Stimulated activated CD8-positive, alpha-beta memory T cell treated with anti-CD3 and anti-CD28 coated beads, Interleukin-4, amount 100 ng/mL, for 48 hours (primary cell): ENCODE measurements around the gene BCL2L12.

Experiments
- DNase-seq: peaks from one replicate; pipeline ENCODE4 v3.0.0-alpha.2; 2020

BCL2L12 gene

DNA sequence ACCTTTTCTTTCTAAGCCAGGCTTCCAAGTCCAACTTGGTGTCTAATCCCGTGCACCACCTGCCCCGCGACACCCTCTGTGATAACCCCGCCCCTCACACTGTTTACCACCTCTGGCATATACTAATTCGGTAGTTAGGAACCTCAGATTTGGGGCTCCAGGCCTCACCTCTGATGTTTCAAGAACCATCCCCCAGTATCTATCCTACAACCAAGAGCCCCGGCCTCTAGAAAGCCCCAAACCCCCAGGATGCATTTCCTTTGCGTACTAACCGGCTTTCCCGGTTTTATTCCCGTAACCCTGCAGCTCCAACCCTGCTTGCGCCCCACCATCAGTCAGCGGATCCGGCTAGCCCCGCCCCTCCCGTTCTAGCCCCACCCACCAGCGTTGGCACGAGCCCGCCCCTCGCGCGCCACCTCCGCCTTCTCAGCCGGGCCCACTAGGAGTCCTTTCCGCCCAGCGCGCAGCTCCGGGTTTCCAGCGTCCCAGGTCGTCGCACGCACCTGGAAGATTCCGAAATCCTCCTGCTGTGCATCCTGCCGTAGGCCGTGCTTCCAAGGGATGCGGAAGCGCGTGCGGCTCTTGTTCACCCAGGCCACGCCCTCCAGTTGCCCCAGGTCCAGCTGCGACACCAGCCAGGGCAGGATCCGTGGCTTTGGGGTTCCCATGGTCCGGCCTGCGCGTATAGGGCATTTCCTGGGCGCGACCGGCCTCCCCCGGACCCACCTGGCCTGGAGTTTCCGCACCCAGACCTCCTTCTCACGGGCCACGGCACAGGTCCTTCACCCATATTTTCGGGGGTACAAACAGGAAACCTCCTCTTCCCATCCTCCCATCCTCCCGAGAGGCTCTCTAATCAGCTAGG, 1.3 kb upstream of the BCL2L12 start:
- DNase-seq = peak; percentile 97

DNA sequence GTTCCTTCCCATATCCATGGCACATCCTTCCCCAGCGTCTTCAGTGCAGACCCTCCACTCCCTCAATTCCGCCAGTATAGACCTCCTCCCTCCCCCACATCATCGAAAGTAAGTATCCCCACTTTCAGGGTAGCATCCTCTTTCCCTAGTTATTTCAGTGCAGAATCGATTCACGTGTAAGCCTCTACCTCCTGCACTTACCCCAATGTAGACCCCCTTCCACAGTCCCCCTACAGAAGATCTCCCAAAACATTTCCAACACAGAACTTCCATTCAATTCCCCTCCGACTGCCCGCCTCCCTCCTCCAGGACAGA, 740 bp upstream of the BCL2L12 start:
- no peak for DNase-seq

- DNase-seq = no peak
These were observed 349 bp downstream of the BCL2L12 start for GRCh38 chr19:49666120-49666444.

- no peak for DNase-seq
These were observed 1.7 kb downstream of the BCL2L12 start for GRCh38 chr19:49667473-49667872.

GRCh38 chr19:49669516-49669915, 3.8 kb downstream of the BCL2L12 start:
- no peak for DNase-seq

- peak; percentile 87 for DNase-seq
These were observed 6.6 kb downstream of the BCL2L12 start for GRCh38 chr19:49672131-49672919.

GRCh38 chr19:49676136-49676783, 10.5 kb downstream of the BCL2L12 start:
- no peak for DNase-seq

DNA sequence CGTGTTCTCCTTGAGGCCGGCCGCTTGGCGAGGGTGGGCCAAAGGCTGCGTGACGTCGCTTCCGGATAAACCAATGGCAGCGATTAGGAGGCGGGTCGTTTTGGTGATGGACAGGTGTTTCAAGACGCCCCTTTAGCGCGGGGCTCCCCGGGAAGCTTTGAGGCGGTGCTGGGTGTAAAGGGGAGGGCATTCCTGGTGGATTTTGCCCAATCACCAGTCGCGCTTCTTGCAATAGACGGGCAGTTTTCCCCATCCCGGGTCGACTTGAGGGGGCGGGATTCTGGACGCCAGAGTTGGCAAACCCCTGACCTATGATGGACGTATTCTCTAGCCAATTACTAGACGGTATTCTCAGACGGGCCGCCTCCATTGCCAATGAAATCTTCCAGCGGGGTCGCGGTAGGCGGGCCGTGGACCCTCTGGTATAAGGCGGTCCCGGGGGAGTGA, 11.1 kb downstream of the BCL2L12 start:
- DNase-seq = peak; percentile 99

GRCh38 chr19:49677231-49677900, 11.6 kb downstream of the BCL2L12 start, which contains the start of gene PRMT1:
Gene PRMT1 (plus strand): TSS chr19:49677271. CDS start chr19:49677281, 10 bp downstream.
- peak; percentile 67 for DNase-seq

- peak; percentile 88 for DNase-seq
These were observed 12.4 kb downstream of the BCL2L12 start for GRCh38 chr19:49677901-49678674.

DNA sequence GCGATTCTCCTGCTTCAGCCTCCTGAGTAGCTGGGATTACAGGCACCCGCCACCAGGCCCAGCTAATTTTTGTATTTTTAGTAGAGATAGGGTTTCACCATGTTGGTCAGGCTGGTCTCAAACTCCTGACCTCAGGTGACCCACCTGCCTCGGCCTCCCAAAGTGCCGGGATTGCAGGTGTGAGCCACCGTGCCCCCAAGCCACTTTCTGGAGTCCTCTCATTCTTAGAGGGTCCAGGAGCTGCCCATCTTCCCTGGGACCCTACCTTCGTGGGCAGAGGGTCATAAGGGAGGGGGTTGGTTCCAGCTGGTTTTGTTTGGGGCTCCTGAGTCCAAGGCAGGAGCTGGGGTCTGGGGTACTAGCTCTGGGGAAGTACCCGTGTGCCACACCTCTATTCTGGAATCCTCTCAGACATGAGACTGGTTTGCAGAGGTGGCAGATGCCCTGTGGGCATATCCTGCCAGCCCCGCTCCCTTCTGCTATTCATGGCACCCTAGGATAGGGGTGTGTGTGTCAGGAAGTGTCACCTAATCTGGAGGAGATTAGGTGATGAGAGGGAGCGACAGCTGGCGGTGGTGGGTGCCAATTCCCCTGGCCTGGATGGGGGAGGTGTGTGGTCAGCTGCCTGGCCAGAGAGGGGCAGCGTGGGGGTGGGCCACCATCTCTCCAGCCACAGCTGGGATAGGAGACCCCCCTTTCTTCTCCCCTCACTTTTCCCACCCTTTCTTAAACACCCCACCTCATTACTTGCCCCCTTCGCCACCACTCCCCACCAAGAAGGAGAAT, 13.4 kb downstream of the BCL2L12 start:
- no peak for DNase-seq

DNA sequence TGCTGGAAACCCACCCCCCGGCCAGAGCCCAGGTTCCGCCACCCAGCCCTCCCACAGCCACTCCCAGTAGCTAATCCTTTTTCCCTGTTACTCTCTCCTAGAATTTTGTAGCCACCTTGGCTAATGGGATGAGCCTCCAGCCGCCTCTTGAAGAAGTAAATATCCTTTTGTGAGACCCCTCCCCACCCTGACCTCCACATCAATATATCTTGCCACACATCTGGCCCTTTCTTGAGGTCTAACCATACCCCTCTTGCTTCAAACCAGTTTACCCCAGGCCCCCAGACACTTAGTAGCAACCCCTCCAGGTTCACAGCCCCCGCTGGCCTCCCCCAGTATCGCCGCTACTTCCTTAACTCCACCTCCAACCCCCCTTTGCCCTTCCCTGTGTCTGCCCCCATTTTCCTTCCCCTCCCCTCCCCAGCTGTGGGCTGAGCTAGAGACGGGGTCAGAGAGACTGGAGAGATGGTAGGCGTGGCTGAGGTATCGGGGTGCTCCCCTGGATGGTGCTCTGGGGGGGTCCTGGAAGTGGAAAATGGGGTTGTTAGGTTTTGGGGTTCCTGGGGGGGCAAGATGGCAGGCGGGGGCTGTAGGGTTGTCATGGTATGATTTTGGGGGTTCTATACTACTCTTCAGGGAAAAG, 14.2 kb downstream of the BCL2L12 start:
- DNase-seq = no peak

DNA sequence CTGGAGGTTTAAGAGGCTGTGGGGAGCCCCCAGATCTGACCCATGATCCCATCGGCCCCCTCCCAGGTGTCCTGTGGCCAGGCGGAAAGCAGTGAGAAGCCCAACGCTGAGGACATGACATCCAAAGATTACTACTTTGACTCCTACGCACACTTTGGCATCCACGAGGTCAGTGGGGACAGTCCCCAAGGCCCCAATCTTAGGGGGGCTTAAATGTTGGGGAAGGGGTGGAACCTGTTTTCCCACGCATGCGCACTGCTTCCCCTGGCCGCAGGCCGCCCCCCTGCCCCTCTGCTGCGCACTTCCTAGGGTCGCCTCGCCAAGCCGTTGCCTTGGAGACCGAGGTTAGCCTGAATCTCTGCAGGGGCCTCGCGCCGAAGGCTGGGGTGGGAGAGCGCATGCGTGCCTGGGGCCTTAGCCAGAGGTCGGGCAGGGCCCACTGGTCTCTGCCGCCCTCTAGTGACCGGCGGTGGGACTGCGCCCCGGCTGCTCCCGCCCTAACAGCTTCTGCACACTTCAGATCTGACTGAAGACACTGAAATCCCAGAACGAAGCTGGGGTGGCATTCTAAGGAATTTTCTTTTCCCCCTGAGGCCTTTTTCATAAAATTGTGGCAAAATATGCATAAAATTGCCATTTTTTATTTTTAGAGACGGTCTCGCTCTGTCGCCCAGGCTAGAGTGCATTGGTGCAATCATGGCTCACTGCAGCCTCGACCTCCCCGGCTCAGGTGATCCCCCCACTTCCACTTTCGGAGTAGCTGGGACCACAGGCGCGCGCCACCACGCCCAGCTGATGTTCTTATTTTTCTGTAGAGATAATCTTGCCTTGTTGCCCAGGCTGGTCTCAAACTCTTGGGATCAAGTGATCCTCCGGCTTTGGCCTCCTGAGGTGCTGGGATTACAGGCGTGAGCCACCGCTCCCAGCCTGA, 15.0 kb downstream of the BCL2L12 start:
- DNase-seq = peak; percentile 99

GRCh38 chr19:49681830-49682229, 16.1 kb downstream of the BCL2L12 start:
- DNase-seq = no peak

- DNase-seq = no peak
These were observed 16.5 kb downstream of the BCL2L12 start for GRCh38 chr19:49682274-49682673.

- DNase-seq = no peak
These were observed 18.1 kb downstream of the BCL2L12 start for GRCh38 chr19:49683814-49684250.

DNA sequence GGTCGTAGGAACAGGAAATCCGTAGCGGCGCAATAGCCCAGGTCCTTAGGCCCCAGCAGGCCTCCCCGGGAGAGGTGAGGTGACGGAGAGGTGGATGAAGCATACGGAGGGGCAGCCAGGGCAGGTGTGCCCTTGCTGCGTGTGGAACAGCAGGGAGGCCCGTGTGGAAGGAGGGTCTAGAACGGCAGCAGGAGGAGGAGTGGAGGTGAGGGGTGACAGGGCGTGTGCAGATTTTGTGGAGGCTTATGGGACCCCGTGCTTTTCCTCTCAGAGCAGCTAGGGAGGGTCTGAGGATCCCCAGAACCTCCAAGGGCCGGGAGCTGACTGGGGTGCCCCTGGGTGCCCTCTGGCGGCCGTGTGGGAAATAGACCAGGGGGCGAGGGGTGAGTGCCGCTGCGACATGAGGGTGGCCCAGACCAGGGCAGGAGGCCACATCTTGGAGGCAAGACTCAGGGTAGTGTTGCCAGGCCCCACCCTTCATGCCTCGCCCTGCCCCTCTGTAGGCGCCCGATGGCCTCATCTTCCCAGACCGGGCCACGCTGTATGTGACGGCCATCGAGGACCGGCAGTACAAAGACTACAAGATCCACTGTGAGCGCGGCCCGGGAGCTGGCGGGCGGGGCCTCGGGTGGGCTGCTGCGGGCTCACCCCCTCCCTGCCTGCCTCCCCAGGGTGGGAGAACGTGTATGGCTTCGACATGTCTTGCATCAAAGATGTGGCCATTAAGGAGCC, 18.7 kb downstream of the BCL2L12 start:
- DNase-seq = peak; percentile 50

- no peak for DNase-seq
These were observed 19.3 kb downstream of the BCL2L12 start for GRCh38 chr19:49684983-49685553.
